Panc1 (cell line): ENCODE data around the gene LRRC49.

Source experiments
- CTCF ChIP-seq: fragments of 450-650 bp; IDR thresholded peaks from 2 replicates; pipeline ENCODE4 v1.5.1; 2017; ENCODE audit warnings: mild to moderate bottlenecking
- POLR2AphosphoS5 ChIP-seq: IDR thresholded peaks from 2 replicates; pipeline ENCODE4 v1.6.1; 2012; ENCODE audit warnings: mild to moderate bottlenecking, low read depth, low read length, moderate library complexity
- REST ChIP-seq, 2 experiments: IDR thresholded peaks; 2 replicates each; pipeline ENCODE4 v1.6.1; 2011 to 2012; ENCODE audit warnings: low read depth in 2 of 2, control low read depth in 1 of 2, low read length in 1 of 2, mild to moderate bottlenecking in 1 of 2, moderate library complexity in 1 of 2; ENCODE audit not compliant: insufficient read depth in 1 of 2
- SIN3A ChIP-seq: IDR thresholded peaks from 2 replicates; pipeline ENCODE4 v1.6.1; 2012; ENCODE audit warnings: low read depth, mild to moderate bottlenecking, low read length, moderate library complexity, borderline replicate concordance; ENCODE audit not compliant: insufficient read depth
- TCF7L2 ChIP-seq: IDR thresholded peaks from 2 replicates; pipeline ENCODE4 v1.6.1; 2011; ENCODE audit warnings: mild to moderate bottlenecking, low read depth, low read length, inconsistent platforms

GRCh38 chr15:70879401-70879800 lies 13.2 kb upstream of the LRRC49 start:
- TF ChIP-seq CTCF, result no peak
- no peak for TF ChIP-seq TCF7L2
- no peak for TF ChIP-seq POLR2AphosphoS5
- TF ChIP-seq REST (IDR thresholded peaks at IDR 0.05; ENCODE audit: insufficient read depth in 1 of 2, low read depth in 2 of 2, low read length in 1 of 2), result no peak
- no peak for TF ChIP-seq SIN3A
